DMS 273 treated with DMSO at 0.1 percent for 48 hours (cell line): ENCODE data around the gene CEP128.

ENCODE experiments used
- DNase-seq: peaks from one replicate; lab custom pipeline; 2025; lab: John Stamatoyannopoulos, UW

Gene CEP128

GRCh38 chr14:80477388-80478160 is 464.0 kb downstream of the CEP128 start:
- no peak for DNase-seq

- no peak for DNase-seq
These were observed 466.5 kb downstream of the CEP128 start for GRCh38 chr14:80475074-80475473.

DNA sequence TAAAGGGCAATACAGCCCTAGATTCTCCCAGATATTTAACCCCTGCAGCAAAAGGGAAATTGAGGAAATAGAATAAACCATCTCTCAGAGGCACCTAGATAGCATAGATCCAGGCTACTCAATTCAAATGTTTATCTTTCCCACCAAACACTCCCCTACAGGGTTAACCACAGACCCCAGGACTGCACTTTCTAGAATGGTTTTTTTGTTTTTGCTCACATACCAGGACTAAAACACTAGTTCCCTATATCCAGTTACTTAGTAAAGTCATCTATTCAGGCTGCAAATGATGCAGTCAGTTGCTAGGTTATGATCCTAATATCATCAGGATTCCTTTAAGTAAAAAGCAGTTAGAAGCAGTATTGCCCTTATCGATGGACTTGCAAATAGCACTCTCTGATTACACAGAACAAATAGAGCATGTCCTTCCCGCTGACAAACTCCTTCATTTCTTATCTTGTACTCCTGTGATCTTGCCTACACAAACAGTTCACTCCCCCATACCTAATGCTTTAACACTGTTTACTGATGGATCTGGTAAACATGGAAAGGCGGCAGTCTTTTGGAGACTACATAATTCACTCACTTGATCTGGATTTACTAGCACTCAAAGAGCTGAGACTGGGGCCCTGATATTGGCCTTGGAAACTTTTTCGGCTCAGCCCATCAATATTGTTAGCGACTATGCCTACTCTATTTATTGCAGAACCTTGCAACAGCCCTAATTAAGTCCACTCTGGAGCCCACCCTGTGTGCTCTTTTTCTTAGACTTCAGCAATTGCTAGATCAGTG is 473.0 kb downstream of the CEP128 start:
- DNase-seq, result no peak

GRCh38 chr14:80465546-80466220 is 475.9 kb downstream of the CEP128 start:
- DNase-seq, result no peak

- no peak for DNase-seq
These were observed 476.9 kb downstream of the CEP128 start for GRCh38 chr14:80464531-80465149.

DNA sequence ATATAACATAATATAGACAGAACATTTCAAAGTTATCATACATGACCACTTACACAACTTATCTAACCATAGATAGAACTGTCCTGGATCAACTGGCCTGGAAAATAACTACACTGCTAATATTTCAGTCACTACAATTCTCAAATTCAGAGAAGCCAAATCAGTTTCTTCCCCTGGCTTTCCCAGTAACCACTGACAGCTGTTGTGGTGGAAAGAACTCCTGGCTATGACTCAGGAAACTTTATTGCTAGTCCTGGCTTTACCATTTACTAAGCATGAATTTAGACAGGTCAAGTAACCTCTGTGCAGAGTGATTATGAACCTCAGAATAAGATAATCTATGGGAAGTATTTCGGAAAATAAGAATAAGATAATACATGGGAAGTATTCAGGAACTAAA is 485.3 kb downstream of the CEP128 start:
- no peak for DNase-seq

DNA sequence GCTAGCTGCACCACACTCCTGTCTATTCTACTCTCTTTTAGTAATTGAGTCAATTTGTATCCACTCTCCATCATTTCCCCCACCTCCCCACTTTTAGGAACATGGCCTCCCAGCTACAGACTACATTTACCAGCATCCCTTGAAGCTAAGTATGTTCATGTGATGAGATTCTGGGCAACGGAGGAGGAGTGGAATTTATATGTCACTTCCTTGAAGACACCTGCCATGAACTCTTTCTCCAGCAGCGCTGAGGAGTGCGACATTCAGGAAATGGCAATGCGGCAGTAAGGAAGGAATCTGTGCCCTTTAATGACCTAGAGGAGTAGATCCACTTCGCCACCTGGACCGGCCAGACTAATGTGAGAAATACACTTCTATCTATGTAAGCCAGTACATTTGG is 486.5 kb downstream of the CEP128 start:
- DNase-seq, result no peak

GRCh38 chr14:80448267-80448666 is 493.3 kb downstream of the CEP128 start:
- DNase-seq, result no peak

GRCh38 chr14:80447392-80447791 is 494.1 kb downstream of the CEP128 start:
- no peak for DNase-seq
